NB4 (cell line): ENCODE results near the gene PTN.

ENCODE experiments used
- DNase-seq: peaks from one replicate; pipeline ENCODE4 v3.0.0; 2010; ENCODE audit warnings: low read depth
- H3K4me3 ChIP-seq: one replicate; pipeline ENCODE4 v1.5.1; 2011; ENCODE audit warnings: mild to moderate bottlenecking, low read depth, low read length, moderate library complexity
- CTCF ChIP-seq: IDR thresholded peaks from one replicate; pipeline ENCODE4 v1.5.1; 2012; ENCODE audit warnings: low read depth, low read length
- MAX ChIP-seq: IDR thresholded peaks from 2 replicates; pipeline ENCODE4 v1.6.1; 2011; ENCODE audit warnings: low read depth, low read length
- MYC ChIP-seq: IDR thresholded peaks from 2 replicates; pipeline ENCODE4 v1.6.1; 2011; ENCODE audit warnings: low read depth, low read length
- POLR2A ChIP-seq: IDR thresholded peaks from 2 replicates; pipeline ENCODE4 v1.6.1; 2011; ENCODE audit warnings: mild to moderate bottlenecking; ENCODE audit not compliant: insufficient read length; ENCODE audit errors: extremely low read depth

PTN gene

DNA sequence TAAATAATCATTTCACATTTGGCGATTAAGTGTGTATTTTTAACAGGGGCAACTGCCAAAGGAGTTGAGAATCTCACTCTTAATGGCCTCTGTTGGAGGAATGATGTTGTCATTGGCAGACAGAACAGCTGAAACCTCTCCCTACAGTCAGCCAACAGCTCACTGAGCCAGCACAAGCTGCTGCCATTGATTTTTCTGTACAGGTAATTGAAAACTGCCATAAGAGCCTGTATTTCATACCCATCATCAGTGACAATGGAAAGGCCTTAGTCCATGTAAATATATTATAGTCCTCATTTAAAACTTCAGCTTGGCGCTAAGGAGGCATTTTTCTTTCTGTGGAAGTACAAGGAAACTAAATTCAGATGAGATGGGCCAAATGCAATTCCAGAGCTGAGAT, 28.1 kb upstream of the PTN start:
- no peak for DNase-seq
- no peak for TF ChIP-seq POLR2A
- TF ChIP-seq MAX = no peak
- TF ChIP-seq MYC = no peak
- TF ChIP-seq CTCF = no peak
- no peak overlapping the region for H3K4me3 ChIP-seq

- no peak for DNase-seq
- TF ChIP-seq POLR2A = no peak
- no peak for TF ChIP-seq MAX
- no peak for TF ChIP-seq MYC
- TF ChIP-seq CTCF = no peak
- no peak overlapping the region for H3K4me3 ChIP-seq
Measured at GRCh38 chr7:137366995-137367394, 23.5 kb upstream of the PTN start.

GRCh38 chr7:137363683-137364082, 20.1 kb upstream of the PTN start:
- no peak for TF ChIP-seq POLR2A
- TF ChIP-seq CTCF = no peak
- no peak for TF ChIP-seq MYC
- no peak for TF ChIP-seq MAX
- DNase-seq = no peak
- H3K4me3 ChIP-seq = no peak overlapping the region

- peak; percentile 18 for DNase-seq
- no peak overlapping the region for H3K4me3 ChIP-seq
- no peak for TF ChIP-seq POLR2A
- no peak for TF ChIP-seq CTCF
- no peak for TF ChIP-seq MYC
- TF ChIP-seq MAX = no peak
Measured at GRCh38 chr7:137360087-137360679, 16.6 kb upstream of the PTN start.

- no peak for DNase-seq
- H3K4me3 ChIP-seq = no peak overlapping the region
- TF ChIP-seq CTCF = no peak
- TF ChIP-seq MYC = no peak
- no peak for TF ChIP-seq POLR2A
- no peak for TF ChIP-seq MAX
Measured at GRCh38 chr7:137354961-137355360, 11.4 kb upstream of the PTN start.

GRCh38 chr7:137354396-137354795, 10.9 kb upstream of the PTN start:
- H3K4me3 ChIP-seq = no peak overlapping the region
- TF ChIP-seq MYC = no peak
- TF ChIP-seq CTCF = no peak
- no peak for TF ChIP-seq POLR2A
- TF ChIP-seq MAX = no peak
- DNase-seq = no peak
